HCT116 (cell line): ENCODE results near the gene RNF4. TPM values are rescaled to one million over a fixed set of nuclear protein-coding genes. Genes with fewer than 3 reads are reported as not detected.

Experiments used
- ATAC-seq: fragments of 200-7000 bp; cut with Tn5 transposase; 2 replicates; pipeline ENCODE4 v1.9.1; 2020; ENCODE audit warnings: mild to moderate bottlenecking, moderate library complexity
- BruUV-seq: library from RNA; stranded (reverse); fragments of 400-500 nt; replicated peaks from 2 replicates; lab custom pipeline; 2021; lab: Mats Ljungman, UMichigan
- CTCF ChIA-PET: fragments of 300-600 bp; sonication (Branson Sonifier 250); formaldehyde crosslinking; loops from one replicate; lab custom pipeline; 2021; ENCODE audit warnings: antibody characterized with exemption; lab: Charles Lee
- POLR2A ChIA-PET: fragments of 300-600, 350-600 bp; sonication (Branson Sonifier 250); formaldehyde crosslinking; loops from one replicate; lab custom pipeline; 2021; ENCODE audit warnings: antibody characterized with exemption; lab: Charles Lee
- RAD21 ChIA-PET, 2 experiments: fragments of 300-600 bp; sonication (Branson Sonifier 250); formaldehyde crosslinking; loops; one replicate each; lab custom pipeline; 2023; ENCODE audit warnings: low total read pairs in 2 of 2; ENCODE audit not compliant: uncharacterized antibody in 2 of 2, unreplicated experiment in 2 of 2, low non-redundant PET in 1 of 2; lab: Charles Lee
- DNase-seq: peaks from one replicate; pipeline ENCODE4 v3.0.0-alpha.2; 2010; ENCODE audit warnings: low read depth, low spot score
- H2AFZ ChIP-seq: fragments of 200-600 bp; shearing (Covaris generic), sonication (generic); 2 replicates; pipeline ENCODE4 v1.6.1; 2017; ENCODE audit warnings: low read depth, mixed run types, mixed read lengths, antibody characterized with exemption, low read length; ENCODE audit not compliant: poor library complexity, severe bottlenecking
- H3K27ac ChIP-seq: 2 replicates; pipeline ENCODE4 v1.5.1; 2012; ENCODE audit warnings: low read depth, low read length
- H3K27me3 ChIP-seq: fragments of 200-600 bp; sonication (generic); 2 replicates; pipeline ENCODE4 v1.6.1; 2016; ENCODE audit warnings: mixed run types, low read length, mixed read lengths; ENCODE audit not compliant: insufficient read depth
- H3K36me3 ChIP-seq, 2 experiments: fragments of 200-500 bp in 1 of 2; fragments of 200-600 bp in 1 of 2; sonication (Bioruptor generic) in 1 of 2; sonication (generic) in 1 of 2; 2 replicates each; pipeline versions ENCODE4 v1.5.1 to v1.6.1; 2014 to 2016; ENCODE audit warnings: low read length in 2 of 2, inconsistent platforms in 1 of 2, mixed read lengths in 1 of 2, mixed run types in 1 of 2; ENCODE audit not compliant: insufficient read depth in 2 of 2, control insufficient read depth in 1 of 2
- H3K4me1 ChIP-seq, 2 experiments: fragments of 200-600 bp in 1 of 2; sonication (generic) in 1 of 2; 2 replicates each; pipeline versions ENCODE4 v1.5.1 to v1.6.1; 2012 to 2017; ENCODE audit warnings: low read length in 2 of 2, inconsistent platforms in 1 of 2, mild to moderate bottlenecking in 1 of 2, mixed read lengths in 1 of 2, mixed run types in 1 of 2, moderate library complexity in 1 of 2; ENCODE audit not compliant: insufficient read depth in 2 of 2, control insufficient read depth in 1 of 2
- H3K4me2 ChIP-seq: fragments of 200-600 bp; sonication (generic); 2 replicates; pipeline ENCODE4 v1.6.1; 2017; ENCODE audit warnings: mixed run types, low read length, mixed read lengths
- H3K4me3 ChIP-seq, 2 experiments: fragments of 200-600 bp in 1 of 2; sonication (generic) in 1 of 2; replicated peaks in 1 of 2; 2 replicates each; pipeline ENCODE4 v1.5.1; 2011 to 2016; ENCODE audit warnings: low read length in 2 of 2, control low read depth in 1 of 2, low read depth in 1 of 2, mild to moderate bottlenecking in 1 of 2, mixed read lengths in 1 of 2, mixed run types in 1 of 2
- H3K79me2 ChIP-seq: fragments of 200-600 bp; sonication (generic); 2 replicates; pipeline ENCODE4 v1.6.1; 2017; ENCODE audit warnings: mild to moderate bottlenecking, mixed run types, low read length, moderate library complexity, mixed read lengths; ENCODE audit not compliant: insufficient read depth
- H3K9ac ChIP-seq: fragments of 200-600 bp; sonication (generic); 2 replicates; pipeline ENCODE4 v1.6.1; 2016; ENCODE audit warnings: low read length, mixed read lengths
- H3K9me2 ChIP-seq: fragments of 200-600 bp; sonication (generic), shearing (Covaris generic); 2 replicates; pipeline ENCODE4 v1.6.1; 2017; ENCODE audit warnings: mixed run types, mild to moderate bottlenecking, moderate library complexity; ENCODE audit not compliant: insufficient read depth
- H3K9me3 ChIP-seq, 2 experiments: fragments of 200-500 bp in 1 of 2; fragments of 200-600 bp in 1 of 2; sonication (Bioruptor generic) in 1 of 2; sonication (generic) in 1 of 2; 2 replicates each; pipeline ENCODE4 v1.6.1; 2014 to 2017; ENCODE audit warnings: low read length in 2 of 2, mixed read lengths in 2 of 2, inconsistent platforms in 1 of 2, low read depth in 1 of 2, mild to moderate bottlenecking in 1 of 2, mixed run types in 1 of 2, moderate library complexity in 1 of 2; ENCODE audit not compliant: control insufficient read depth in 1 of 2, insufficient read depth in 1 of 2
- H4K20me1 ChIP-seq: fragments of 200-600 bp; sonication (generic), shearing (Covaris generic); 2 replicates; pipeline ENCODE4 v1.6.1; 2017; ENCODE audit warnings: mixed run types, mild to moderate bottlenecking, moderate library complexity; ENCODE audit not compliant: insufficient read depth
- CBX3 ChIP-seq: IDR thresholded peaks from 2 replicates; pipeline ENCODE4 v1.6.1; 2012; ENCODE audit warnings: low read depth
- CTCF ChIP-seq, 3 experiments: fragments of 200-600 bp in 1 of 3; sonication (generic) in 1 of 3; IDR thresholded peaks in 2 of 3; conservative IDR thresholded peaks in 1 of 3; 2 replicates each; pipeline ENCODE4 v1.5.1; 2012 to 2017; ENCODE audit warnings: low read depth in 2 of 3, low read length in 2 of 3, antibody characterized with exemption in 1 of 3, borderline replicate concordance in 1 of 3, control low read depth in 1 of 3, mild to moderate bottlenecking in 1 of 3, mixed read lengths in 1 of 3, mixed run types in 1 of 3, moderate library complexity in 1 of 3; ENCODE audit not compliant: insufficient read depth in 1 of 3
- EGR1 ChIP-seq: IDR thresholded peaks from 2 replicates; pipeline ENCODE4 v1.6.1; 2012; ENCODE audit warnings: low read depth
- EZH2 ChIP-seq: fragments of 200-600 bp; sonication (generic); IDR thresholded peaks from 2 replicates; pipeline ENCODE4 v1.6.1; 2017; ENCODE audit warnings: antibody characterized with exemption, mixed run types
- EZH2phosphoT487 ChIP-seq: fragments of 200-600 bp; IDR thresholded peaks from 2 replicates; pipeline ENCODE4 v1.6.1; 2018; ENCODE audit warnings: antibody characterized with exemption, borderline replicate concordance
- FOSL1 ChIP-seq: IDR thresholded peaks from 2 replicates; pipeline ENCODE4 v1.6.1; 2012; ENCODE audit warnings: low read depth
- JUND ChIP-seq: IDR thresholded peaks from 2 replicates; pipeline ENCODE4 v1.6.1; 2012
- MAX ChIP-seq: IDR thresholded peaks from 2 replicates; pipeline ENCODE4 v1.6.1; 2012
- POLR2A ChIP-seq: IDR thresholded peaks from 2 replicates; pipeline ENCODE4 v1.7.0; 2011; ENCODE audit warnings: borderline replicate concordance; ENCODE audit not compliant: insufficient read depth, insufficient read length; ENCODE audit errors: extremely low read depth
- POLR2AphosphoS5 ChIP-seq: IDR thresholded peaks from 2 replicates; pipeline ENCODE4 v1.6.1; 2011; ENCODE audit warnings: mild to moderate bottlenecking, low read depth, low read length, moderate library complexity
- RAD21 ChIP-seq: IDR thresholded peaks from 2 replicates; pipeline ENCODE4 v1.6.1; 2012; ENCODE audit warnings: low read depth, mild to moderate bottlenecking
- SIN3A ChIP-seq: IDR thresholded peaks from 2 replicates; pipeline ENCODE4 v1.6.1; 2012; ENCODE audit warnings: low read depth
- SRF ChIP-seq: IDR thresholded peaks from 2 replicates; pipeline ENCODE4 v1.6.1; 2012; ENCODE audit warnings: low read depth
- TCF7L2 ChIP-seq: IDR thresholded peaks from 2 replicates; pipeline ENCODE4 v1.7.0; 2011; ENCODE audit warnings: borderline replicate concordance, inconsistent platforms; ENCODE audit not compliant: insufficient read depth, insufficient read length; ENCODE audit errors: extremely low read depth
- YY1 ChIP-seq: IDR thresholded peaks from 2 replicates; pipeline ENCODE4 v1.6.1; 2011; ENCODE audit warnings: low read length, low read depth, moderate library complexity, mild to moderate bottlenecking; ENCODE audit not compliant: insufficient replicate concordance; ENCODE audit errors: extremely low read depth
- ZBTB33 ChIP-seq: IDR thresholded peaks from 2 replicates; pipeline ENCODE4 v1.6.1; 2011; ENCODE audit warnings: mild to moderate bottlenecking, low read length, moderate library complexity; ENCODE audit not compliant: insufficient replicate concordance; ENCODE audit errors: extremely low read depth
- ZFX ChIP-seq: fragments of 450-650 bp; IDR thresholded peaks from 2 replicates; pipeline ENCODE4 v1.6.1; 2017
- intact Hi-C: fragments of 100-400 bp; cut with micrococcal nuclease; formaldehyde crosslinking; loops from 2 replicates; pipeline ENCODE4 v1.10.0; 2022
- total RNA-seq: library from RNA; stranded (reverse); gene quantifications from one replicate; pipeline ENCODE4 v1.2.1, GENCODE V29; 2021; ENCODE audit not compliant: unreplicated experiment

RNF4 gene
- total RNA-seq, 1 experiment from 2014 or later, result 62.3 TPM

- no peak for TF ChIP-seq EZH2phosphoT487
- no peak for TF ChIP-seq TCF7L2
- TF ChIP-seq, all 23 proteins: peak for 0
- CTCF ChIA-PET, result interaction anchor here (2.0 kb wide), 1 partner anchor 16 kb away, joined by 7 read pairs; no protein-coding TSS in a partner anchor
- RAD21 ChIA-PET, result no interaction called here
- H2AFZ ChIP-seq, result no peak overlapping the region
- no peak overlapping the region for H3K4me2 ChIP-seq
- H3K79me2 ChIP-seq, result no peaks in the 10 kb centered on the region
- H3K4me1 ChIP-seq, result peaks cover 2 to 7% of the 10 kb centered on the region in 2 experiments; a peak in 3 of 4 replicates
- no peaks in the 10 kb centered on the region for H4K20me1 ChIP-seq
- no peaks in the 10 kb centered on the region for H3K9me2 ChIP-seq
- H3K27ac ChIP-seq, result no peak overlapping the region
- no TSS peak for BruUV-seq
- POLR2A ChIA-PET, result no interaction called here
- no peak for ATAC-seq
- H3K9ac ChIP-seq, result no peak overlapping the region
- intact Hi-C loops, result no loop called here
- no peak for DNase-seq
- H3K27me3 ChIP-seq, result peaks cover 5% of the 10 kb centered on the region; the same call in 1 of the 2 replicates
- no peaks in the 10 kb centered on the region for H3K36me3 ChIP-seq
- no peaks in the 10 kb centered on the region for H3K9me3 ChIP-seq
- H3K4me3 ChIP-seq, result no peak overlapping the region
Observed at GRCh38 chr4:2425386-2426068, 43.4 kb upstream of the RNF4 start.

- no peaks in the 10 kb centered on the region for H3K9me3 ChIP-seq
- H2AFZ ChIP-seq, result no peak overlapping the region
- H3K9me2 ChIP-seq, result no peaks in the 10 kb centered on the region
- ChIA-PET CTCF (no interaction called here), RAD21 (no interaction called here), POLR2A (no interaction called here)
- H3K79me2 ChIP-seq, result no peaks in the 10 kb centered on the region
- H3K9ac ChIP-seq, result no peak overlapping the region
- peaks cover 2 to 10% of the 10 kb centered on the region in 2 experiments; a peak in 3 of 4 replicates for H3K4me1 ChIP-seq
- DNase-seq (no peak), ATAC-seq (no peak)
- H3K36me3 ChIP-seq, result no peaks in the 10 kb centered on the region
- H3K27ac ChIP-seq, result no peak overlapping the region
- no peaks in the 10 kb centered on the region for H3K27me3 ChIP-seq
- intact Hi-C loops, result no loop called here
- H4K20me1 ChIP-seq, result no peaks in the 10 kb centered on the region
- H3K4me2 ChIP-seq, result no peak overlapping the region
- BruUV-seq, result no TSS peak
- no peak overlapping the region for H3K4me3 ChIP-seq
- TF ChIP-seq ZBTB33 (no peak), EZH2 (no peak), JUND (no peak), CTCF (IDR thresholded peaks at IDR 0.05 in 2 of 3, conservative IDR thresholded peaks at IDR 0.05 in 1 of 3; ENCODE audit: borderline replicate concordance in 1 of 3, insufficient read depth in 1 of 3, low read depth in 2 of 3, low read length in 2 of 3) (no peak), SIN3A (no peak), MAX (no peak), FOSL1 (no peak), CBX3 (no peak), POLR2A (no peak), EGR1 (no peak), TCF7L2 (no peak), POLR2AphosphoS5 (no peak), RAD21 (no peak), EZH2phosphoT487 (no peak), SRF (no peak), YY1 (no peak), ZFX (no peak)
- TF ChIP-seq, all 23 proteins: peak for 0
Observed at GRCh38 chr4:2426069-2426397, 42.9 kb upstream of the RNF4 start.
